Common myeloid progenitor, CD34-positive (primary cell): ENCODE measurements around the gene RWDD3. TPM values are rescaled to one million over a fixed set of nuclear protein-coding genes. Genes with fewer than 3 reads are reported as not detected.

Source experiments
- CTCF ChIA-PET: fragments of 350-600 bp; sonication (Branson Sonifier 250); formaldehyde crosslinking; loops from one replicate; lab custom pipeline; 2021; ENCODE audit warnings: antibody characterized with exemption; lab: Charles Lee
- POLR2A ChIA-PET: fragments of 350-600 bp; sonication (Branson Sonifier 250); formaldehyde crosslinking; loops from one replicate; lab custom pipeline; 2021; ENCODE audit warnings: antibody characterized with exemption; lab: Charles Lee
- DNase-seq, 3 donors: peaks; one replicate each; pipeline versions ENCODE4 v3.0.0 to v3.0.0-alpha.2; 2013
- H3K27ac ChIP-seq, 2 experiments: 1 replicate in 1 of 2; 2 replicates in 1 of 2; pipeline ENCODE4 v1.7.0; 2013; ENCODE audit warnings: inconsistent platforms in 2 of 2, low read length in 2 of 2, mild to moderate bottlenecking in 2 of 2, low read depth in 1 of 2, moderate library complexity in 1 of 2; ENCODE audit not compliant: severe bottlenecking in 2 of 2, insufficient read depth in 1 of 2, poor library complexity in 1 of 2
- H3K27me3 ChIP-seq, 5 experiments: replicated peaks in 2 of 5; 1 replicate in 3 of 5; 2 replicates in 2 of 5; pipeline versions ENCODE4 v1.6.1 to v1.7.0; 2013; ENCODE audit warnings: low read length in 4 of 5, mild to moderate bottlenecking in 2 of 5, moderate library complexity in 2 of 5, inconsistent platforms in 1 of 5; ENCODE audit not compliant: insufficient read depth in 5 of 5, control insufficient read depth in 4 of 5
- H3K36me3 ChIP-seq, 4 experiments: 1 replicate in 2 of 4; 2 replicates in 2 of 4; pipeline versions ENCODE4 v1.6.1 to v1.7.0; 2013; ENCODE audit warnings: low read length in 3 of 4, control low read depth in 1 of 4, mild to moderate bottlenecking in 1 of 4; ENCODE audit not compliant: control insufficient read depth in 4 of 4, insufficient read depth in 4 of 4
- H3K4me1 ChIP-seq, 4 experiments: 1 replicate in 3 of 4; 2 replicates in 1 of 4; pipeline versions ENCODE4 v1.6.1 to v1.7.1; 2013; ENCODE audit warnings: low read length in 3 of 4, mild to moderate bottlenecking in 3 of 4, control low read depth in 1 of 4, inconsistent platforms in 1 of 4, moderate library complexity in 1 of 4; ENCODE audit not compliant: control insufficient read depth in 4 of 4, insufficient read depth in 4 of 4; ENCODE audit errors: control extremely low read depth in 1 of 4
- H3K4me3 ChIP-seq, 7 experiments: 1 replicate in 4 of 7; 2 replicates in 3 of 7; pipeline versions ENCODE4 v1.5.1 to v1.7.0; 2013; ENCODE audit warnings: mild to moderate bottlenecking in 7 of 7, low read length in 6 of 7, moderate library complexity in 6 of 7, inconsistent platforms in 2 of 7, low read depth in 2 of 7, control low read depth in 1 of 7; ENCODE audit not compliant: insufficient read depth in 4 of 7, control insufficient read depth in 1 of 7; ENCODE audit errors: extremely low read depth in 1 of 7
- H3K9me3 ChIP-seq, 5 experiments: 1 replicate in 4 of 5; 2 replicates in 1 of 5; pipeline versions ENCODE4 v1.6.1 to v1.7.1; 2013; ENCODE audit warnings: low read length in 4 of 5, mild to moderate bottlenecking in 2 of 5, inconsistent platforms in 1 of 5, low read depth in 1 of 5, moderate library complexity in 1 of 5; ENCODE audit not compliant: control insufficient read depth in 4 of 5, insufficient read depth in 2 of 5; ENCODE audit errors: control extremely low read depth in 1 of 5
- WGBS: methylation state at CpG from one replicate; pipeline ENCODE4 v1.1.5; 2013; ENCODE audit not compliant: insufficient coverage; 5-methylcytosine and 5-hydroxymethylcytosine counted together
- polyA plus RNA-seq: library from polyadenylated mRNA; unstranded; fragments of 120-200 nt; gene quantifications from one replicate; pipeline ENCODE4 v1.2.1, GENCODE V29; 2013

The RWDD3 gene
- 32.6 TPM for polyA plus RNA-seq

GRCh38 chr1:95233737-95234500, at the start of gene RWDD3:
Gene RWDD3 (plus strand): TSS chr1:95234210. CDS start chr1:95234231, 21 bp downstream.
- Histone ChIP-seq H3K27me3 (peaks cover 0 to 3% (median 0%) of the 10 kb centered on the region in 5 experiments), H3K27ac (peak within 1 kb of the TSS in 1 of 2 experiments; percentile 77), H3K4me1 (peaks cover 0 to 16% (median 5%) of the 10 kb centered on the region in 4 experiments), H3K4me3 (peak within 1 kb of the TSS; percentile 57 to 84 (median 79)), H3K36me3 (peaks cover 0 to 8% (median 2%) of the 10 kb centered on the region in 4 experiments), H3K9me3 (no peaks in the 10 kb centered on the region)
- peak; percentile 88 to 95 (median 95) for DNase-seq
- ChIA-PET CTCF (interaction anchor here (0.9 to 1.8 kb wide), 14 partner anchors 10 to 380 kb away, joined by 3 to 14 read pairs (median 4); partner anchors contain the start of gene ALG14), POLR2A (no interaction called here)
- WGBS: under 1% methylated on average over 63 of the region's 71 CpGs

GRCh38 chr1:95186149-95186548, 47.9 kb upstream of the RWDD3 start:
- no peak overlapping the region for H3K4me3 ChIP-seq
- H3K4me1 ChIP-seq: no peaks in the 10 kb centered on the region
- DNase-seq: no peak
- WGBS: 98% methylated on average over 4 of the region's 4 CpGs
- H3K27ac ChIP-seq: no peak overlapping the region
- ChIA-PET POLR2A (interaction anchor here (0.6 kb wide), 1 partner anchor 287 kb away, joined by 9 read pairs; no protein-coding TSS in a partner anchor), CTCF (no interaction called here)
- H3K9me3 ChIP-seq: peaks cover 0 to 2% (median 0%) of the 10 kb centered on the region in 5 experiments
- H3K36me3 ChIP-seq: no peaks in the 10 kb centered on the region
- H3K27me3 ChIP-seq: peaks cover 0 to 3% (median 0%) of the 10 kb centered on the region in 5 experiments

GRCh38 chr1:95193591-95193990, 40.4 kb upstream of the RWDD3 start:
- H3K4me3 ChIP-seq: no peak overlapping the region
- no CpG with 5 or more reads among the region's 1 CpG for WGBS
- H3K4me1 ChIP-seq: peaks cover 0 to 1% (median 0%) of the 10 kb centered on the region in 4 experiments
- no peaks in the 10 kb centered on the region for H3K9me3 ChIP-seq
- ChIA-PET POLR2A (no interaction called here), CTCF (no interaction called here)
- H3K36me3 ChIP-seq: no peaks in the 10 kb centered on the region
- no peak for DNase-seq
- peaks cover 0 to 2% (median 0%) of the 10 kb centered on the region in 5 experiments for H3K27me3 ChIP-seq
- H3K27ac ChIP-seq: no peak overlapping the region

GRCh38 chr1:95195046-95195445, 39.0 kb upstream of the RWDD3 start:
- Histone ChIP-seq H3K36me3 (no peaks in the 10 kb centered on the region), H3K4me3 (no peak overlapping the region), H3K4me1 (peaks cover 0 to 1% (median 0%) of the 10 kb centered on the region in 4 experiments), H3K27ac (no peak overlapping the region), H3K9me3 (no peaks in the 10 kb centered on the region), H3K27me3 (peaks cover 0 to 2% (median 0%) of the 10 kb centered on the region in 5 experiments)
- no CpG with 5 or more reads among the region's 3 CpGs for WGBS
- CTCF ChIA-PET: no interaction called here
- no peak for DNase-seq
- POLR2A ChIA-PET: no interaction called here

GRCh38 chr1:95196017-95196416, 38.0 kb upstream of the RWDD3 start:
- H3K4me1 ChIP-seq: peaks cover 0 to 1% (median 0%) of the 10 kb centered on the region in 4 experiments
- ChIA-PET POLR2A (no interaction called here), CTCF (no interaction called here)

GRCh38 chr1:95197616-95198252, 36.3 kb upstream of the RWDD3 start:
- ChIA-PET CTCF (interaction anchor here (2.2 kb wide), 1 partner anchor 24 kb away, joined by 5 read pairs; no protein-coding TSS in a partner anchor), POLR2A (no interaction called here)
- Histone ChIP-seq H3K9me3 (no peaks in the 10 kb centered on the region), H3K27ac (no peak overlapping the region), H3K4me3 (no peak overlapping the region), H3K27me3 (peaks cover 0 to 2% (median 0%) of the 10 kb centered on the region in 5 experiments), H3K4me1 (peaks cover 0 to 1% (median 0%) of the 10 kb centered on the region in 4 experiments), H3K36me3 (no peaks in the 10 kb centered on the region)
- peak in 1 of 3 donors; percentile 6 for DNase-seq
- no CpG with 5 or more reads among the region's 1 CpG for WGBS

More at GRCh38 chr1:95196017-95196416, 38.0 kb upstream of the RWDD3 start:
- H3K4me3 ChIP-seq: no peak overlapping the region
- no peak overlapping the region for H3K27ac ChIP-seq
- no peaks in the 10 kb centered on the region for H3K36me3 ChIP-seq
- H3K27me3 ChIP-seq: peaks cover 0 to 2% (median 0%) of the 10 kb centered on the region in 5 experiments
- no peaks in the 10 kb centered on the region for H3K9me3 ChIP-seq
- no peak for DNase-seq

GRCh38 chr1:95201905-95202304, 32.1 kb upstream of the RWDD3 start:
- H3K27me3 ChIP-seq: peaks cover 0 to 2% (median 0%) of the 10 kb centered on the region in 5 experiments
- DNase-seq: no peak
- H3K4me3 ChIP-seq: no peak overlapping the region
- ChIA-PET CTCF (no interaction called here), POLR2A (no interaction called here)
- no peaks in the 10 kb centered on the region for H3K4me1 ChIP-seq
- no peaks in the 10 kb centered on the region for H3K36me3 ChIP-seq
- no peaks in the 10 kb centered on the region for H3K9me3 ChIP-seq
- H3K27ac ChIP-seq: no peak overlapping the region
